ENCODE measurements around the gene DCP2. TPM values are rescaled to one million over a fixed set of nuclear protein-coding genes. Genes with fewer than 3 reads are reported as not detected.

The DCP2 gene
- total RNA-seq, result 32.0 and 36.5 TPM in 2 replicates

DNA sequence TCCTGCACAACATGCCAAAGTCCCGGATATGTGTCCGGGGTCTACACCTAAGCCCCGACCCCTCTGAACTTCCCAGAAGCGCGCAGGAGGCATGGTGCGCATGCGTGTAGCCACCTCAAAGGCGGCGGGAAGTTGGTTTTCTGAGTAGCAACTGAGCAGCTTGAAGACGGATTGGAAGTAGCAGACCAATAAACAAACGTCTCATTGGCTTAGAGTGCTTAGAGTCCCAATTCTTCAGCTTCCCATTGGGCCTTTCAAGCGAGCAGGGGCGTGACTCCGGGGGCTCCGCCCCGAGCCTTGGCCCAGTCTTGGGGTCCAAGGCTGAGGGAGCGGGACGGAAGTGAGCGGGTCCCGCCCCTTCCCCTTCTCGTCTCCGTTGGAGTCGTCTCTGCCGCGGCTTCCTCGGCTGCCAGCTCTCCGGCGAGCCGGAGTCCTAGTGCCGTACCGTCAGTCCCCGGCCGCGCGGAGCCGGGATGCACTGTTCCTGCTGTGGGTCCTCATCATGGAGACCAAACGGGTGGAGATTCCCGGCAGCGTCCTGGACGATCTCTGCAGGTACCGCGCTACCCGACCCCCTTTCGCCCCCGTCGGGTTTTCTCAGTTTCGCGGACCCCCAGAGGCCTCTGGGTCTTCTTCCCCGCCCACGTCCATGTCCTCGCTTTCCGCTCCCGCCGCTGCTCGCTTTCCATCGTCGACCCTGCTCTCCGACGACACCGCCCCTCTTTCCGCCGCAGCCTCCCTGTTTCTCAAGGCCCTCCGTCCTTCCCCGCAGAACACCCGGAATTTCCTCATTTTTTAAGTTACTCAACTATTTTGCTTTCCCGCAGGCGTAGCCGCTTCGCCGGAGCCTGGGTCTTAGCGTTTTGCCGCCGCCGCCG is at the start of gene DCP2:
Gene DCP2, plus strand, starts transcription at position 367 of the 878 bp plus-strand sequence. Its CDS starts 136 bp downstream, at position 503.

Other genes starting within 250 kb of the DCP2 start
- gene APC, start 238.9 kb upstream of the DCP2 start, total RNA-seq, result 66.9 and 74.6 TPM in 2 replicates
- gene SRP19, start 115.5 kb upstream of the DCP2 start, total RNA-seq, result 61.7 and 69.6 TPM in 2 replicates
- gene REEP5, start 54.6 kb upstream of the DCP2 start, total RNA-seq, result 57.1 and 60.2 TPM in 2 replicates